Measurements from ENCODE around the gene DGKH. TPM values are rescaled to one million over a fixed set of nuclear protein-coding genes. Genes with fewer than 3 reads are reported as not detected.
"Not testable (repeated sequence)": the region's sequence is repeated elsewhere in the genome, so short reads cannot be mapped to it uniquely, and the experiment has no call there.

Gene DGKH
- total RNA-seq, 2 donors from 2014 or later: 4.6 to 8.9 TPM

GRCh38 chr13:42155251-42155650 is 106.8 kb downstream of the DGKH start:
- Histone ChIP-seq H3K9me3 (no peaks in the 10 kb centered on the region), H3K27ac (no peak overlapping the region), H3K4me3 (no peak overlapping the region), H3K4me1 (replicated peaks) (no peaks in the 10 kb centered on the region), H3K36me3 (no peaks in the 10 kb centered on the region), H3K27me3 (replicated peaks; ENCODE audit: insufficient read depth) (no peaks in the 10 kb centered on the region)
- no peak for TF ChIP-seq POLR2AphosphoS5 (IDR thresholded peaks at IDR 0.05)
- no peak for TF ChIP-seq POLR2A (IDR thresholded peaks at IDR 0.05)
- TF ChIP-seq CTCF (IDR thresholded peaks at IDR 0.05): no peak
- DNase-seq (ENCODE audit: low spot score): no peak
- 71% methylated on average over 3 of the region's 3 CpGs for WGBS
- intact Hi-C loops (cut with DNase I): no loop called here

DNA sequence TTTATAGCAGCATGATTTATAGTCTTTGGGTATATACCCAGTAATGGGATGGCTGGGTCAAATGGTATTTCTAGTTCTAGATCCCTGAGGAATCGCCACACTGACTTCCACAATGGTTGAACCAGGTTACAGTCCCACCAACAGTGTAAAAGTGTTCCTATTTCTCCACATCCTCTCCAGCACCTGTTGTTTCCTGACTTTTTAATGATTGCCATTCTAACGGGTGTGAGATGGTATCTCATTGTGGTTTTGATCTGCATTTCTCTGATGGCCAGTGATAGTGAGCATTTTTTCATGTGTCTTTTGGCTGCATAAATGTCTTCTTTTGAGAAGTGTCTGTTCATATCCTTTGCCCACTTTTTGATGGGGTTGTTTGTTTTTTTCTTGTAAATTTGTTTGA is 114.9 kb downstream of the DGKH start:
- H3K27me3 ChIP-seq (replicated peaks; ENCODE audit: insufficient read depth); H3K4me1 ChIP-seq (replicated peaks); DNase-seq (ENCODE audit: low spot score); H3K27ac ChIP-seq; H3K4me3 ChIP-seq; intact Hi-C loops (cut with DNase I); H3K36me3 ChIP-seq; H3K9me3 ChIP-seq: not testable (repeated sequence)
- WGBS: 68% methylated on average over 2 of the region's 2 CpGs

GRCh38 chr13:42163910-42164309 is 115.5 kb downstream of the DGKH start:
- H3K27ac ChIP-seq; H3K36me3 ChIP-seq; intact Hi-C loops (cut with DNase I); H3K4me1 ChIP-seq (replicated peaks); H3K9me3 ChIP-seq; DNase-seq (ENCODE audit: low spot score); H3K27me3 ChIP-seq (replicated peaks; ENCODE audit: insufficient read depth); H3K4me3 ChIP-seq: not testable (repeated sequence)

DNA sequence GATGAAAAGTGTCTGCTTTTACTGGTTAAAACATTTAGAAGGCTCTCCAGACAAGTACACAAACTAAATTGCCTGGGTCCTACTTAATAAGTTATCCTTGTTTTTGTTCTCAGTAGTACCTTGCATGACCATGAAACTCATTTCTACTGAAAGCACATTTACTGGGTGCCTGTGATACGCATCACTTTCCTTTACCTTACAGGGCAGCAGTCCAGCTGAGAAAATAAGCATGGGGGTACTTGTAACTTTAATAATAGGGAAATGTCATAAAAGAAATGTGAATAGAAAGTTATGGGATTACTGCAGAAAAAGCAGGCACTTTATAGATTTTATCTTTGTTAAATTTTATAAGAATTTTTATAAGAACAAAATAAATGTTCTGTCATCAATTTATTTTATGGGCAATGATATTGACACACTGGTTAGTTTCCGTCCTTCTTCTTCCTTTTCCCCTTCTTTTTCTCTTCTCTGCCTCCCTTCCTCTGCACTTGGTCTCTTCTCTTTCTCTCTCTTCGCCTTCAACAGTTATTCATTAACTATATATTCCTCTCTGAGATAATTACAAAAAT is 116.2 kb downstream of the DGKH start:
- H3K4me1 ChIP-seq (replicated peaks): no peaks in the 10 kb centered on the region
- no peaks in the 10 kb centered on the region for H3K9me3 ChIP-seq
- 65% methylated on average over 3 of the region's 3 CpGs for WGBS
- H3K4me3 ChIP-seq: no peak overlapping the region
- no peak overlapping the region for H3K27ac ChIP-seq
- DNase-seq (ENCODE audit: low spot score): no peak
- intact Hi-C loops (cut with DNase I): no loop called here
- TF ChIP-seq POLR2A (IDR thresholded peaks at IDR 0.05) (no peak), CTCF (IDR thresholded peaks at IDR 0.05) (no peak), POLR2AphosphoS5 (IDR thresholded peaks at IDR 0.05) (no peak)
- H3K36me3 ChIP-seq: no peaks in the 10 kb centered on the region
- H3K27me3 ChIP-seq (replicated peaks; ENCODE audit: insufficient read depth): no peaks in the 10 kb centered on the region

GRCh38 chr13:42168496-42168895 is 120.0 kb downstream of the DGKH start:
- WGBS: 95% methylated on average over 4 of the region's 4 CpGs

More at GRCh38 chr13:42168496-42168895, 120.0 kb downstream of the DGKH start:
- H3K4me1 ChIP-seq (replicated peaks): no peaks in the 10 kb centered on the region
- no peak overlapping the region for H3K27ac ChIP-seq
- no peaks in the 10 kb centered on the region for H3K27me3 ChIP-seq (replicated peaks; ENCODE audit: insufficient read depth)
- no peak for DNase-seq (ENCODE audit: low spot score)
- H3K36me3 ChIP-seq: no peaks in the 10 kb centered on the region
- TF ChIP-seq POLR2AphosphoS5 (IDR thresholded peaks at IDR 0.05): no peak
- no peak for TF ChIP-seq POLR2A (IDR thresholded peaks at IDR 0.05)
- no peak for TF ChIP-seq CTCF (IDR thresholded peaks at IDR 0.05)
- no peaks in the 10 kb centered on the region for H3K9me3 ChIP-seq
- H3K4me3 ChIP-seq: no peak overlapping the region
- intact Hi-C loops (cut with DNase I): no loop called here

All from prostate gland (tissue), 2 donors.